Neutrophil (primary cell): Measurements from ENCODE around the gene AMBP.

Experiments
- H3K27ac ChIP-seq: fragments of 200-600 bp; sonication (generic); 2 replicates; pipeline ENCODE4 v1.5.1; 2016; ENCODE audit warnings: mild to moderate bottlenecking, moderate library complexity
- H3K27me3 ChIP-seq: fragments of 200-600 bp; sonication (generic); 2 replicates; pipeline ENCODE4 v1.6.0; 2016; ENCODE audit warnings: mild to moderate bottlenecking
- H3K36me3 ChIP-seq: fragments of 200-600 bp; sonication (generic); 2 replicates; pipeline ENCODE4 v1.5.1; 2017
- H3K4me1 ChIP-seq, 2 experiments: fragments of 200-600 bp in 1 of 2; sonication (generic) in 1 of 2; 1 replicate in 1 of 2; 2 replicates in 1 of 2; pipeline versions ENCODE4 v1.5.1 to v1.6.1; 2013 to 2016; ENCODE audit warnings: low read depth in 1 of 2, low read length in 1 of 2, mild to moderate bottlenecking in 1 of 2, moderate library complexity in 1 of 2; ENCODE audit not compliant: control insufficient read depth in 1 of 2, insufficient read depth in 1 of 2
- H3K4me3 ChIP-seq, 2 experiments: fragments of 200-600 bp in 1 of 2; sonication (generic) in 1 of 2; 1 replicate in 1 of 2; 2 replicates in 1 of 2; pipeline ENCODE4 v1.5.1; 2013 to 2016; ENCODE audit warnings: low read depth in 1 of 2, low read length in 1 of 2, mild to moderate bottlenecking in 1 of 2, moderate library complexity in 1 of 2
- H3K9me3 ChIP-seq: fragments of 200-600 bp; sonication (generic); 2 replicates; pipeline ENCODE4 v1.5.1; 2016
- CTCF ChIP-seq: fragments of 200-600 bp; sonication (generic); IDR thresholded peaks from 2 replicates; pipeline ENCODE4 v1.5.1; 2016; ENCODE audit warnings: antibody characterized with exemption

Gene AMBP

GRCh38 chr9:114077162-114077837 lies 800 bp downstream of the AMBP start:
- Histone ChIP-seq H3K27ac (no peak overlapping the region), H3K36me3 (no peaks in the 10 kb centered on the region), H3K4me1 (no peaks in the 10 kb centered on the region), H3K9me3 (no peaks in the 10 kb centered on the region), H3K27me3 (peaks cover 22% of the 10 kb centered on the region), H3K4me3 (no peak overlapping the region)
- TF ChIP-seq CTCF: no peak

- H3K27ac ChIP-seq: no peak overlapping the region
- H3K9me3 ChIP-seq: no peaks in the 10 kb centered on the region
- no peaks in the 10 kb centered on the region for H3K4me1 ChIP-seq
- no peaks in the 10 kb centered on the region for H3K36me3 ChIP-seq
- H3K27me3 ChIP-seq: peaks cover 22% of the 10 kb centered on the region
- no peak overlapping the region for H3K4me3 ChIP-seq
- TF ChIP-seq CTCF: no peak
These were observed 1.6 kb downstream of the AMBP start for GRCh38 chr9:114076237-114077161.

- Histone ChIP-seq H3K27ac (no peak overlapping the region), H3K9me3 (no peaks in the 10 kb centered on the region), H3K27me3 (peaks cover 22% of the 10 kb centered on the region), H3K4me3 (no peak overlapping the region), H3K4me1 (no peaks in the 10 kb centered on the region), H3K36me3 (no peaks in the 10 kb centered on the region)
- TF ChIP-seq CTCF: no peak
These were observed 2.5 kb downstream of the AMBP start for GRCh38 chr9:114075602-114076001.

GRCh38 chr9:114072184-114073140 lies 5.6 kb downstream of the AMBP start:
- H3K4me1 ChIP-seq: no peaks in the 10 kb centered on the region
- no peak for TF ChIP-seq CTCF
- no peaks in the 10 kb centered on the region for H3K36me3 ChIP-seq
- H3K27ac ChIP-seq: no peak overlapping the region
- H3K4me3 ChIP-seq: no peak overlapping the region
- peaks cover 22% of the 10 kb centered on the region for H3K27me3 ChIP-seq
- no peaks in the 10 kb centered on the region for H3K9me3 ChIP-seq

- H3K9me3 ChIP-seq: no peaks in the 10 kb centered on the region
- H3K4me3 ChIP-seq: no peak overlapping the region
- H3K36me3 ChIP-seq: no peaks in the 10 kb centered on the region
- TF ChIP-seq CTCF: no peak
- peaks cover 16% of the 10 kb centered on the region for H3K27me3 ChIP-seq
- no peaks in the 10 kb centered on the region for H3K4me1 ChIP-seq
- H3K27ac ChIP-seq: no peak overlapping the region
These were observed 6.8 kb downstream of the AMBP start for GRCh38 chr9:114071197-114071795.
